Neural progenitor cell (in vitro differentiated cells): Measurements from ENCODE around the gene SDC1. TPM values are rescaled to one million over a fixed set of nuclear protein-coding genes. Genes with fewer than 3 reads are reported as not detected.

Experiments
- DNase-seq: peaks from one replicate; pipeline ENCODE4 v3.0.0-alpha.2; 2016; ENCODE audit warnings: low spot score
- H2AFZ ChIP-seq: fragments of 200-600 bp; sonication (generic); replicated peaks from 2 replicates; pipeline ENCODE4 v1.6.1; 2016; ENCODE audit warnings: antibody characterized with exemption
- H3F3A ChIP-seq: fragments of 200-600 bp; sonication (generic); 2 replicates; pipeline ENCODE4 v1.6.1; 2016; ENCODE audit warnings: antibody characterized with exemption, low read depth
- H3K27ac ChIP-seq: fragments of 200-600 bp; sonication (generic); 2 replicates; pipeline ENCODE4 v1.5.1; 2016; ENCODE audit warnings: mild to moderate bottlenecking
- H3K27me3 ChIP-seq: fragments of 200-600 bp; sonication (generic); 2 replicates; pipeline ENCODE4 v1.6.1; 2016; ENCODE audit warnings: mild to moderate bottlenecking, moderate library complexity
- H3K36me3 ChIP-seq: fragments of 200-600 bp; sonication (generic); 2 replicates; pipeline ENCODE4 v1.5.1; 2016
- H3K4me1 ChIP-seq: fragments of 200-600 bp; sonication (generic); 2 replicates; pipeline ENCODE4 v1.6.1; 2016; ENCODE audit warnings: mixed run types
- H3K4me2 ChIP-seq: fragments of 200-600 bp; sonication (generic); 2 replicates; pipeline ENCODE4 v1.6.1; 2016
- H3K4me3 ChIP-seq: fragments of 200-600 bp; sonication (generic); 2 replicates; pipeline ENCODE4 v1.5.1; 2016
- H3K79me2 ChIP-seq: fragments of 200-600 bp; sonication (generic); 2 replicates; pipeline ENCODE4 v1.6.1; 2016; ENCODE audit warnings: low read depth
- H3K9ac ChIP-seq: fragments of 200-600 bp; sonication (generic); 2 replicates; pipeline ENCODE4 v1.6.1; 2016
- H3K9me3 ChIP-seq: fragments of 200-600 bp; sonication (generic); 2 replicates; pipeline ENCODE4 v1.5.1; 2016; ENCODE audit warnings: low read depth
- H4K20me1 ChIP-seq: fragments of 200-600 bp; sonication (generic); 2 replicates; pipeline ENCODE4 v1.6.1; 2016; ENCODE audit warnings: low read depth
- H3K27ac Mint-ChIP-seq: 3 replicates; pipeline ENCODE4 v1.8.0; 2021; ENCODE audit warnings: mixed read lengths
- H3K27me3 Mint-ChIP-seq: 2 replicates; pipeline ENCODE4 v1.8.0; 2022; ENCODE audit warnings: low read depth, mild to moderate bottlenecking, inconsistent platforms, moderate library complexity, mixed read lengths; ENCODE audit not compliant: insufficient read depth
- H3K36me3 Mint-ChIP-seq: 3 replicates; pipeline ENCODE4 v1.8.0; 2021; ENCODE audit warnings: mixed read lengths
- H3K4me1 Mint-ChIP-seq: 3 replicates; pipeline ENCODE4 v1.8.0; 2021; ENCODE audit warnings: mixed read lengths
- H3K4me3 Mint-ChIP-seq: 3 replicates; pipeline ENCODE4 v1.8.0; 2021; ENCODE audit warnings: mild to moderate bottlenecking, moderate library complexity, mixed read lengths
- H3K9me3 Mint-ChIP-seq: 3 replicates; pipeline ENCODE4 v1.8.0; 2020; ENCODE audit warnings: mixed read lengths
- EZH2 ChIP-seq: fragments of 200-600 bp; sonication (generic); IDR thresholded peaks from 2 replicates; pipeline ENCODE4 v1.6.1; 2017; ENCODE audit warnings: antibody characterized with exemption, mild to moderate bottlenecking, moderate library complexity
- EZH2phosphoT487 ChIP-seq: fragments of 200-600 bp; sonication (generic); IDR thresholded peaks from 2 replicates; pipeline ENCODE4 v1.6.1; 2017; ENCODE audit warnings: antibody characterized with exemption
- total RNA-seq: library from RNA; depleted of rRNA; stranded (reverse); fragments of >200 nt; gene quantifications from 2 replicates; pipeline ENCODE4 v1.2.3, GENCODE V29; 2015; ENCODE audit warnings: low replicate concordance
- TF ChIP-seq, protein P1 (sequence below): fragments of 200-600 bp; sonication (generic); IDR thresholded peaks from 2 replicates; pipeline ENCODE4 v1.5.1; 2017; ENCODE audit warnings: antibody characterized with exemption, mild to moderate bottlenecking

Gene SDC1
- total RNA-seq, 1 donor from 2014 or later = 27.5 TPM

DNA sequence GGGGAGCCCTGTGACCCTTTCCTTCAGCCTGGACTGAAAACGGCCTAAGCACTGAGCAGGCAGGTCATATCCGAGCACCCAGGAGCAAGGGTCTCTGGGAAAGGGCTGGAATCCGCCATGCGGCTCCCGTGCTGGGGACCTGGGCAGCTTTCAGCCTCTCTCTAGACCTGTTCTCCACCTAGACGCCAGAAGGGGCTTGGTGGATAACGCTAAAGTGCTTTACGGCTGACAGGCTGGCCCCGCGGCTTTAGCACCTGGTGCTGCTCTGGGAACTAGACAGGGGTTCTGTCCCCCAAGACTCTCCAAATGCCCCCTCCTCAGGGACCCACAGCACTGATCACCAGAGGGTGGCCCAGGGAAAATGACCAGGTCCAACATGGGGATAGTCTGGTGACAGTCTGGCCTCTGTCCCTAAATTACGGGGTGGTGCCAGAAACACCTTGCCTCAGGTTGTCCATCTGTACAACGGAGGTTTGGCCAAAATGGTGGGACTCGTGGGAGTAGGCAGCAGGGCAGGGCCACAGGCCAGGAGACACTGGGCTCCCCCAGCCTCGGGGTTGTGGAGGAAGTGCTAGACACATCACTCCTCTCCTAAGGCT is 13.0 kb downstream of the SDC1 start:
- Histone ChIP-seq H3K79me2 (peaks cover 90% of the 10 kb centered on the region), H2AFZ (no peak overlapping the region)
- TF ChIP-seq, protein P1, sequence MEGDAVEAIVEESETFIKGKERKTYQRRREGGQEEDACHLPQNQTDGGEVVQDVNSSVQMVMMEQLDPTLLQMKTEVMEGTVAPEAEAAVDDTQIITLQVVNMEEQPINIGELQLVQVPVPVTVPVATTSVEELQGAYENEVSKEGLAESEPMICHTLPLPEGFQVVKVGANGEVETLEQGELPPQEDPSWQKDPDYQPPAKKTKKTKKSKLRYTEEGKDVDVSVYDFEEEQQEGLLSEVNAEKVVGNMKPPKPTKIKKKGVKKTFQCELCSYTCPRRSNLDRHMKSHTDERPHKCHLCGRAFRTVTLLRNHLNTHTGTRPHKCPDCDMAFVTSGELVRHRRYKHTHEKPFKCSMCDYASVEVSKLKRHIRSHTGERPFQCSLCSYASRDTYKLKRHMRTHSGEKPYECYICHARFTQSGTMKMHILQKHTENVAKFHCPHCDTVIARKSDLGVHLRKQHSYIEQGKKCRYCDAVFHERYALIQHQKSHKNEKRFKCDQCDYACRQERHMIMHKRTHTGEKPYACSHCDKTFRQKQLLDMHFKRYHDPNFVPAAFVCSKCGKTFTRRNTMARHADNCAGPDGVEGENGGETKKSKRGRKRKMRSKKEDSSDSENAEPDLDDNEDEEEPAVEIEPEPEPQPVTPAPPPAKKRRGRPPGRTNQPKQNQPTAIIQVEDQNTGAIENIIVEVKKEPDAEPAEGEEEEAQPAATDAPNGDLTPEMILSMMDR = no peak
- TF ChIP-seq EZH2phosphoT487 (no peak), EZH2 (no peak)

DNA sequence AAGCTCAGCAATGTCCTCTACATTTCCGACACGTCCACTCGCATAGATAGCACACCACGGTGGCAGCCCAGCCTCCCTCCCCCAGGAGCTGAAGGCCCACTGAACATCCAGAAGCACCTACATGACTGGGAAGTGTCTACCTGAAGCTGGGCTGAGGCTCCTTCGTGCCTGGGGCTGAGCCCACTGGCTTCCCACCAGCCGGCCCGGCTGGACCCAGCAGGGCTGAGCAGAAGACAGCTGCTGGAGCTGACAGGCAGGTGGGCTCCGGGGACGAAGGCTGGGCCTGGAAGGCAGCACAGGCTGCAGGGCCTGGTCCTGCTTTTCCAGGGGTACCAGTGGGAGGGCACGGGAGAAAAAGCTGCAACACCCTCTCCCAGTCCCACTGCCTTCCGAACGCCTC is 13.5 kb downstream of the SDC1 start:
- H3K4me3 Mint-ChIP-seq = no peak overlapping the region
- no peak for TF ChIP-seq EZH2
- TF ChIP-seq, protein P1 = no peak
- no peak for TF ChIP-seq EZH2phosphoT487
- Histone ChIP-seq H3K4me1 (peaks cover 20% of the 10 kb centered on the region), H3K9ac (no peak overlapping the region), H3K9me3 (no peaks in the 10 kb centered on the region), H3K27ac (no peak overlapping the region), H3K27me3 (no peaks in the 10 kb centered on the region), H3K4me2 (no peak overlapping the region), H3K4me3 (no peak overlapping the region), H4K20me1 (peaks cover 100% of the 10 kb centered on the region), H2AFZ (no peak overlapping the region), H3K36me3 (no peaks in the 10 kb centered on the region), H3F3A (peaks cover 3% of the 10 kb centered on the region), H3K79me2 (peaks cover 87% of the 10 kb centered on the region)
- peaks cover 8% of the 10 kb centered on the region for H3K27me3 Mint-ChIP-seq
- no peak overlapping the region for H3K27ac Mint-ChIP-seq
- DNase-seq = no peak
- no peaks in the 10 kb centered on the region for H3K36me3 Mint-ChIP-seq
- peaks cover 34% of the 10 kb centered on the region for H3K4me1 Mint-ChIP-seq
- H3K9me3 Mint-ChIP-seq = no peaks in the 10 kb centered on the region

More for the DNA sequence above, 13.0 kb downstream of the SDC1 start:
- H3K36me3 ChIP-seq = no peaks in the 10 kb centered on the region
- no peak for DNase-seq
- H3F3A ChIP-seq = peaks cover 3% of the 10 kb centered on the region
- H3K4me1 ChIP-seq = peaks cover 20% of the 10 kb centered on the region
- peaks cover 8% of the 10 kb centered on the region for H3K27me3 Mint-ChIP-seq
- no peak overlapping the region for H3K27ac Mint-ChIP-seq
- no peak overlapping the region for H3K4me2 ChIP-seq
- H4K20me1 ChIP-seq = peaks cover 100% of the 10 kb centered on the region
- peaks cover 34% of the 10 kb centered on the region for H3K4me1 Mint-ChIP-seq
- no peaks in the 10 kb centered on the region for H3K9me3 ChIP-seq
- no peak overlapping the region for H3K4me3 ChIP-seq
- no peaks in the 10 kb centered on the region for H3K36me3 Mint-ChIP-seq
- H3K4me3 Mint-ChIP-seq = no peak overlapping the region
- H3K9me3 Mint-ChIP-seq = no peaks in the 10 kb centered on the region
- H3K9ac ChIP-seq = no peak overlapping the region
- H3K27me3 ChIP-seq = no peaks in the 10 kb centered on the region
- no peak overlapping the region for H3K27ac ChIP-seq

DNA sequence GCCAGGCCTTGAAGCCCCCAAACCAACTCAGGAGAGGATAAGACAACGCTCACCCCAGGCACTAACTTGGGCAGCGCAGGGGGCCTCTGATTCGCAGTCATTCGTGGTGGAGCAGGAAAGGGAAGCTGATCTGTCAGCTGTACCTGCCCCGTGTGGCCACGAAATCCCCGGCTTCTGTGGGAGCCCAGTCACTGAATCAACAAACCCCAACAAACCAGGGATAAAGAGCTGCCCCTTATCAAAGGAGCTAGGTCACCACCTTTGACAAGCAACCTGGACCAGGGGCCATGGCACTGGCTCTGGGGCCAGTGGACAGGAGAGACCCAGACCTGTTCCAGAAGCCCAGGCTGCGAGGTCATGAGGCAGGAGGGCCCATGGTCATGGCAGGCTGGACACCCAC is 14.5 kb downstream of the SDC1 start:
- no peak for DNase-seq
- Histone ChIP-seq H3K4me2 (no peak overlapping the region), H3K9me3 (no peaks in the 10 kb centered on the region), H3K36me3 (no peaks in the 10 kb centered on the region), H2AFZ (no peak overlapping the region), H3F3A (peaks cover 1% of the 10 kb centered on the region), H3K27ac (no peak overlapping the region), H3K9ac (no peak overlapping the region), H3K4me1 (peaks cover 20% of the 10 kb centered on the region), H3K27me3 (no peaks in the 10 kb centered on the region), H3K4me3 (no peak overlapping the region), H4K20me1 (peaks cover 98% of the 10 kb centered on the region), H3K79me2 (peaks cover 78% of the 10 kb centered on the region)
- H3K27me3 Mint-ChIP-seq = peaks cover 6% of the 10 kb centered on the region
- TF ChIP-seq EZH2 = no peak
- no peak for TF ChIP-seq EZH2phosphoT487
- TF ChIP-seq, protein P1 = no peak
- no peaks in the 10 kb centered on the region for H3K9me3 Mint-ChIP-seq
- no peak overlapping the region for H3K4me3 Mint-ChIP-seq
- H3K4me1 Mint-ChIP-seq = peaks cover 34% of the 10 kb centered on the region
- H3K27ac Mint-ChIP-seq = no peak overlapping the region
- no peaks in the 10 kb centered on the region for H3K36me3 Mint-ChIP-seq
